GM12878 (cell line): ENCODE results near the gene RDH5. TPM values are rescaled to one million over a fixed set of nuclear protein-coding genes. Genes with fewer than 3 reads are reported as not detected.

ENCODE experiments used
- ATAC-seq: fragments of 200-7000 bp; cut with Tn5 transposase; 3 replicates; pipeline ENCODE4 v1.9.1; 2020; ENCODE audit warnings: mild to moderate bottlenecking, moderate library complexity
- BruUV-seq: library from RNA; stranded (reverse); fragments of 400-500 nt; replicated peaks from 2 replicates; lab custom pipeline; 2021; lab: Mats Ljungman, UMichigan
- CTCF ChIA-PET: fragments of 300-600 bp; sonication (Branson Sonifier 250); formaldehyde crosslinking; extraction: SDS; loops from one replicate; lab custom pipeline; 2021; ENCODE audit warnings: inconsistent platforms; lab: Yijun Ruan, JAX
- POLR2A ChIA-PET: fragments of 350-600 bp; formaldehyde crosslinking; extraction: SDS; loops from one replicate; lab custom pipeline; 2021; ENCODE audit warnings: inconsistent platforms; lab: Charles Lee
- RAD21 ChIA-PET: fragments of 300-600 bp; sonication (Branson Sonifier 250); formaldehyde crosslinking; loops from one replicate; lab custom pipeline; 2023; ENCODE audit warnings: antibody characterized with exemption; ENCODE audit not compliant: unreplicated experiment; lab: Charles Lee
- SMC1A ChIA-PET: fragments of 300-600 bp; sonication (Branson Sonifier 250); formaldehyde crosslinking; loops from one replicate; lab custom pipeline; 2023; ENCODE audit not compliant: unreplicated experiment, uncharacterized antibody; lab: Charles Lee
- DNase-seq: peaks from one replicate; pipeline ENCODE4 v3.0.0-alpha.2; 2011; ENCODE audit warnings: low read depth, low spot score
- FAIRE-seq: peaks from 3 replicates; lab custom pipeline; 2011; peaks lifted over from hg19 to GRCh38; lab: Jason Lieb, UNC
- H2AFZ ChIP-seq: 2 replicates; pipeline ENCODE4 v1.6.0; 2011; ENCODE audit warnings: low read depth, low read length, control low read depth; ENCODE audit not compliant: control insufficient read depth
- H3K27ac ChIP-seq: 2 replicates; pipeline ENCODE4 v1.5.1; 2011; ENCODE audit warnings: control low read depth; ENCODE audit not compliant: control insufficient read depth, insufficient read depth
- H3K27me3 ChIP-seq, 2 experiments: replicated peaks in 1 of 2; 2 replicates each; pipeline versions ENCODE4 v1.6.0 to v1.6.1; 2011; ENCODE audit warnings: low read length in 1 of 2; ENCODE audit not compliant: control insufficient read depth in 2 of 2, insufficient read depth in 2 of 2
- H3K36me3 ChIP-seq, 2 experiments: 2 replicates each; pipeline ENCODE4 v1.5.1; 2011; ENCODE audit warnings: low read length in 1 of 2; ENCODE audit not compliant: control insufficient read depth in 2 of 2, insufficient read depth in 2 of 2
- H3K4me1 ChIP-seq: 2 replicates; pipeline ENCODE4 v1.6.1; 2011; ENCODE audit warnings: mild to moderate bottlenecking, low read length, moderate library complexity, mixed read lengths; ENCODE audit not compliant: control insufficient read depth, insufficient read depth
- H3K4me2 ChIP-seq: 2 replicates; pipeline ENCODE4 v1.6.0; 2011; ENCODE audit warnings: control low read depth; ENCODE audit not compliant: control insufficient read depth, insufficient read depth
- H3K4me3 ChIP-seq: fragments of 200-600 bp; sonication (generic); 2 replicates; pipeline ENCODE4 v1.5.1; 2016
- H3K79me2 ChIP-seq: 2 replicates; pipeline ENCODE4 v1.6.0; 2011; ENCODE audit warnings: low read length; ENCODE audit not compliant: control insufficient read depth, insufficient read depth
- H3K9ac ChIP-seq: 2 replicates; pipeline ENCODE4 v1.8.0; 2011; ENCODE audit warnings: low read length, control low read depth, mixed read lengths; ENCODE audit not compliant: control insufficient read depth, insufficient read depth
- H3K9me3 ChIP-seq: replicated peaks from 3 replicates; pipeline ENCODE4 v1.5.1; 2011; ENCODE audit warnings: mild to moderate bottlenecking, low read length; ENCODE audit not compliant: control insufficient read depth, insufficient read depth
- H4K20me1 ChIP-seq: 2 replicates; pipeline ENCODE4 v1.6.0; 2011; ENCODE audit not compliant: control insufficient read depth, insufficient read depth
- CBFB ChIP-seq: IDR thresholded peaks from 2 replicates; pipeline ENCODE4 v1.6.1; 2016; ENCODE audit warnings: antibody characterized with exemption, low read depth
- CBX3 ChIP-seq: fragments of 200-600 bp; sonication (generic); IDR thresholded peaks from 2 replicates; pipeline ENCODE4 v1.6.1; 2016; ENCODE audit warnings: low read depth, borderline replicate concordance
- CHD4 ChIP-seq: fragments of 200-600 bp; sonication (generic); IDR thresholded peaks from 2 replicates; pipeline ENCODE4 v1.6.1; 2016; ENCODE audit warnings: mild to moderate bottlenecking
- CREM ChIP-seq: IDR thresholded peaks from 2 replicates; pipeline ENCODE4 v1.6.1; 2014; ENCODE audit warnings: antibody characterized with exemption, low read depth
- FOXM1 ChIP-seq: IDR thresholded peaks from 2 replicates; pipeline ENCODE4 v1.6.1; 2012; ENCODE audit warnings: low read depth, mild to moderate bottlenecking, inconsistent platforms, low read length, moderate library complexity
- NFYB ChIP-seq: IDR thresholded peaks from 2 replicates; pipeline ENCODE4 v1.6.1; 2011; ENCODE audit warnings: low read depth, mild to moderate bottlenecking, low read length, improper control_type of control experiment, moderate library complexity; ENCODE audit not compliant: insufficient read depth
- RUNX3 ChIP-seq: IDR thresholded peaks from 2 replicates; pipeline ENCODE4 v1.6.1; 2012; ENCODE audit warnings: low read length, inconsistent platforms
- TCF12 ChIP-seq: IDR thresholded peaks from 2 replicates; pipeline ENCODE4 v1.6.1; 2011; ENCODE audit warnings: low read depth, mild to moderate bottlenecking, low read length
- TCF7 ChIP-seq: IDR thresholded peaks from 2 replicates; pipeline ENCODE4 v1.6.1; 2014; ENCODE audit warnings: antibody characterized with exemption, borderline replicate concordance
- WGBS: methylation state at CpG from one replicate; pipeline ENCODE4 v1.1.6; 2016; ENCODE audit warnings: low lambda C conversion rate; ENCODE audit not compliant: insufficient replicate concordance, insufficient coverage; ENCODE audit errors: missing lambda C conversion rate; 5-methylcytosine and 5-hydroxymethylcytosine counted together
- in situ Hi-C: fragments of 300-500 bp; cut with MboI; formaldehyde crosslinking; loops from 9 replicates; pipeline ENCODE4 v1.14.3; 2018; ENCODE audit warnings: mixed read lengths
- intact Hi-C: fragments of 100-400 bp; cut with micrococcal nuclease; formaldehyde crosslinking; loops from one replicate; pipeline ENCODE4 v1.14.2; 2022; ENCODE audit not compliant: unreplicated experiment
- polyA plus RNA-seq, 11 experiments: library from polyadenylated mRNA; depleted of rRNA in 4 of 11; unstranded in 6 of 11; stranded (reverse) in 5 of 11; fragments of >200 nt; fragmentation: Nextera tagmentation in 4 of 11; fragmentation: Illumina TruSeq in 1 of 11; extraction: Ambion mirVana in 4 of 11; extraction: Trizol in 1 of 11; gene quantifications; 1 replicate in 1 of 11; 2 replicates in 10 of 11; pipeline versions ENCODE4 v1.2.1 to v1.2.3, GENCODE V29; 2011 to 2016; ENCODE audit warnings: inconsistent platforms in 2 of 11, missing spikeins in 2 of 11, low read depth in 1 of 11
- total RNA-seq, 4 experiments: library from RNA; depleted of rRNA in 3 of 4; stranded (reverse); fragments of >200 nt in 3 of 4; fragmentation: Illumina TruSeq in 1 of 4; extraction: Trizol in 1 of 4; gene quantifications; 2 replicates each; pipeline versions ENCODE4 v1.2.1 to v1.2.3, GENCODE V29; 2013 to 2021
- TF ChIP-seq, protein P1 (sequence below): fragments of 450-650 bp; IDR thresholded peaks from 2 replicates; pipeline ENCODE4 v1.6.1; 2017; ENCODE audit warnings: low read depth, mild to moderate bottlenecking, moderate library complexity
- TF ChIP-seq, protein P2 (sequence below): IDR thresholded peaks from 2 replicates; pipeline ENCODE4 v1.6.1; 2011; ENCODE audit warnings: low read depth, low read length, improper control_type of control experiment, borderline replicate concordance
- TF ChIP-seq, protein P3 (sequence below): IDR thresholded peaks from 2 replicates; pipeline ENCODE4 v1.6.1; 2012; ENCODE audit warnings: mild to moderate bottlenecking, low read depth, low read length
- TF ChIP-seq, protein P4 (sequence below): fragments of 450-650 bp; IDR thresholded peaks from 2 replicates; pipeline ENCODE4 v1.6.1; 2018; ENCODE audit warnings: borderline replicate concordance, mild to moderate bottlenecking; ENCODE audit not compliant: partially characterized antibody

RDH5 gene
- total and polyA plus RNA-seq, 10 of the 15 experiments (the other 5 are each of a cell fraction or from before 2014, with no cell fraction given) = 2.6 to 11.6 (median 7.3) TPM

DNA sequence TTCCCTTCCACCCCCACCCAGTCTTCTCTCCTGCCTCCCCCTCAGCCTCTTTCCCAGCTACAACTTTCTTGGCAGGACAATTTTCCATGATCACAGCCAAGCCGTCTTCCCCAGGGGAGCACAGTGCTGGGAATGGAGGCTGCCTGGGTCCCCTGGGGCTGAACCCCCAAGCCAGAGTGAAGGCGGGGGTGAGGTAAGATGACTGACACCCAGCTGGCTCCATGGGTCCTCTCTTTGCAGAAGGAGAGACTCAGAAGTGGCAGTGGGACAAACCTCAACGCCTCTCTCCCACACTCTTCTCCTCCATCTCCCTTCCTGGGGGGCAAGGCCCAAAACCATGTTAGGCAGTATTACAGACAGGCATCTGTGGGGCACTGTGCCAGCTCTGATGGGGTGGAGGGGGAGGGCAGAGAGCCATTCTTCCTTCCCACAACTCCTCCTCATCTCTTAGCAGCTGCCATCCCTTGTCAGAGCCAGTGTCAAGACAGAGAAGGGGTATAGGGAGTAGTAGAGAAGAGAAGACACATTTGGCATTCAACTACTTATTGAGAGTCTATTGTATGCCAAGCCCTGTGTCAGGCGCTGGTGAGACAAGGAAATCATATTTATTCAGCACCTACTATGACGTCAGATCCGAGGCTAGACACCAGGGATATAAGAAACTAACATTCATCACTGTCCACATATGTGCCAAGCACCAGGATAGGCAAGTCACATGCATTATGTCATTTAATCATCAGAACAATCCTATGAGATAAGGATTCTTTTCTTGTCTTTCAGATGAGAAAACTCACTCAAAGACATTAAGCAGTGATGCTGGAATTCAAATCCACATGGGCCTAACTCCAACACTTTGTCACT lies 16.1 kb upstream of the RDH5 start:
- ChIA-PET RAD21 (no interaction called here), CTCF (interaction anchor here (0.8 kb wide), 1 partner anchor 33 kb away, joined by 4 read pairs; no protein-coding TSS in a partner anchor), POLR2A (interaction anchor here (1.4 kb wide), 1 partner anchor 12 kb away, joined by 4 read pairs; no protein-coding TSS in a partner anchor), SMC1A (interaction anchor here (2.5 kb wide), 1 partner anchor 47 kb away, joined by 9 read pairs; no protein-coding TSS in a partner anchor)
- no peak for FAIRE-seq
- Histone ChIP-seq H3K27me3 (peaks cover 0 to 5% of the 10 kb centered on the region in 2 experiments; a peak in 2 of 4 replicates), H3K4me3 (no peak overlapping the region), H3K36me3 (no peaks in the 10 kb centered on the region), H3K79me2 (no peaks in the 10 kb centered on the region), H2AFZ (no peak overlapping the region), H3K9me3 (no peaks in the 10 kb centered on the region), H3K9ac (no peak overlapping the region), H3K4me1 (peaks cover 6% of the 10 kb centered on the region; the same call in 1 of the 2 replicates), H4K20me1 (no peaks in the 10 kb centered on the region), H3K27ac (no peak overlapping the region), H3K4me2 (no peak overlapping the region)
- intact Hi-C loops = no loop called here
- no peak for DNase-seq
- in situ Hi-C loops = no loop called here
- no peak for ATAC-seq
- BruUV-seq = no TSS peak
- WGBS = 38% methylated on average over 6 of the region's 6 CpGs
- TF ChIP-seq FOXM1 (no peak), CHD4 (no peak), NFYB (no peak), TCF12 (no peak), TCF7 (no peak), CBFB (no peak), CBX3 (no peak), RUNX3 (no peak), CREM (no peak)
- TF ChIP-seq, protein P1, sequence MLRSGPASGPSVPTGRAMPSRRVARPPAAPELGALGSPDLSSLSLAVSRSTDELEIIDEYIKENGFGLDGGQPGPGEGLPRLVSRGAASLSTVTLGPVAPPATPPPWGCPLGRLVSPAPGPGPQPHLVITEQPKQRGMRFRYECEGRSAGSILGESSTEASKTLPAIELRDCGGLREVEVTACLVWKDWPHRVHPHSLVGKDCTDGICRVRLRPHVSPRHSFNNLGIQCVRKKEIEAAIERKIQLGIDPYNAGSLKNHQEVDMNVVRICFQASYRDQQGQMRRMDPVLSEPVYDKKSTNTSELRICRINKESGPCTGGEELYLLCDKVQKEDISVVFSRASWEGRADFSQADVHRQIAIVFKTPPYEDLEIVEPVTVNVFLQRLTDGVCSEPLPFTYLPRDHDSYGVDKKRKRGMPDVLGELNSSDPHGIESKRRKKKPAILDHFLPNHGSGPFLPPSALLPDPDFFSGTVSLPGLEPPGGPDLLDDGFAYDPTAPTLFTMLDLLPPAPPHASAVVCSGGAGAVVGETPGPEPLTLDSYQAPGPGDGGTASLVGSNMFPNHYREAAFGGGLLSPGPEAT = no peak
- TF ChIP-seq, protein P2, sequence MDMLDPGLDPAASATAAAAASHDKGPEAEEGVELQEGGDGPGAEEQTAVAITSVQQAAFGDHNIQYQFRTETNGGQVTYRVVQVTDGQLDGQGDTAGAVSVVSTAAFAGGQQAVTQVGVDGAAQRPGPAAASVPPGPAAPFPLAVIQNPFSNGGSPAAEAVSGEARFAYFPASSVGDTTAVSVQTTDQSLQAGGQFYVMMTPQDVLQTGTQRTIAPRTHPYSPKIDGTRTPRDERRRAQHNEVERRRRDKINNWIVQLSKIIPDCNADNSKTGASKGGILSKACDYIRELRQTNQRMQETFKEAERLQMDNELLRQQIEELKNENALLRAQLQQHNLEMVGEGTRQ = no peak
- TF ChIP-seq, protein P3, sequence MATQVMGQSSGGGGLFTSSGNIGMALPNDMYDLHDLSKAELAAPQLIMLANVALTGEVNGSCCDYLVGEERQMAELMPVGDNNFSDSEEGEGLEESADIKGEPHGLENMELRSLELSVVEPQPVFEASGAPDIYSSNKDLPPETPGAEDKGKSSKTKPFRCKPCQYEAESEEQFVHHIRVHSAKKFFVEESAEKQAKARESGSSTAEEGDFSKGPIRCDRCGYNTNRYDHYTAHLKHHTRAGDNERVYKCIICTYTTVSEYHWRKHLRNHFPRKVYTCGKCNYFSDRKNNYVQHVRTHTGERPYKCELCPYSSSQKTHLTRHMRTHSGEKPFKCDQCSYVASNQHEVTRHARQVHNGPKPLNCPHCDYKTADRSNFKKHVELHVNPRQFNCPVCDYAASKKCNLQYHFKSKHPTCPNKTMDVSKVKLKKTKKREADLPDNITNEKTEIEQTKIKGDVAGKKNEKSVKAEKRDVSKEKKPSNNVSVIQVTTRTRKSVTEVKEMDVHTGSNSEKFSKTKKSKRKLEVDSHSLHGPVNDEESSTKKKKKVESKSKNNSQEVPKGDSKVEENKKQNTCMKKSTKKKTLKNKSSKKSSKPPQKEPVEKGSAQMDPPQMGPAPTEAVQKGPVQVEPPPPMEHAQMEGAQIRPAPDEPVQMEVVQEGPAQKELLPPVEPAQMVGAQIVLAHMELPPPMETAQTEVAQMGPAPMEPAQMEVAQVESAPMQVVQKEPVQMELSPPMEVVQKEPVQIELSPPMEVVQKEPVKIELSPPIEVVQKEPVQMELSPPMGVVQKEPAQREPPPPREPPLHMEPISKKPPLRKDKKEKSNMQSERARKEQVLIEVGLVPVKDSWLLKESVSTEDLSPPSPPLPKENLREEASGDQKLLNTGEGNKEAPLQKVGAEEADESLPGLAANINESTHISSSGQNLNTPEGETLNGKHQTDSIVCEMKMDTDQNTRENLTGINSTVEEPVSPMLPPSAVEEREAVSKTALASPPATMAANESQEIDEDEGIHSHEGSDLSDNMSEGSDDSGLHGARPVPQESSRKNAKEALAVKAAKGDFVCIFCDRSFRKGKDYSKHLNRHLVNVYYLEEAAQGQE = no peak
- TF ChIP-seq, protein P4, sequence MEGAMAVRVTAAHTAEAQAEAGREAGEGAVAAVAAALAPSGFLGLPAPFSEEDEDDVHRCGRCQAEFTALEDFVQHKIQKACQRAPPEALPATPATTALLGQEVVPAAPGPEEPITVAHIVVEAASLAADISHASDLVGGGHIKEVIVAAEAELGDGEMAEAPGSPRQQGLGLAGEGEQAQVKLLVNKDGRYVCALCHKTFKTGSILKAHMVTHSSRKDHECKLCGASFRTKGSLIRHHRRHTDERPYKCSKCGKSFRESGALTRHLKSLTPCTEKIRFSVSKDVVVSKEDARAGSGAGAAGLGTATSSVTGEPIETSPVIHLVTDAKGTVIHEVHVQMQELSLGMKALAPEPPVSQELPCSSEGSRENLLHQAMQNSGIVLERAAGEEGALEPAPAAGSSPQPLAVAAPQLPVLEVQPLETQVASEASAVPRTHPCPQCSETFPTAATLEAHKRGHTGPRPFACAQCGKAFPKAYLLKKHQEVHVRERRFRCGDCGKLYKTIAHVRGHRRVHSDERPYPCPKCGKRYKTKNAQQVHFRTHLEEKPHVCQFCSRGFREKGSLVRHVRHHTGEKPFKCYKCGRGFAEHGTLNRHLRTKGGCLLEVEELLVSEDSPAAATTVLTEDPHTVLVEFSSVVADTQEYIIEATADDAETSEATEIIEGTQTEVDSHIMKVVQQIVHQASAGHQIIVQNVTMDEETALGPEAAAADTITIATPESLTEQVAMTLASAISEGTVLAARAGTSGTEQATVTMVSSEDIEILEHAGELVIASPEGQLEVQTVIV = no peak
